Gastroesophageal sphincter (tissue), 3 donors: ENCODE data around the gene CBFA2T2.

ENCODE experiments used
- POLR2A ChIP-seq, 2 donors: fragments of 450-650 bp; IDR thresholded peaks; one replicate each; pipeline ENCODE4 v1.6.1; 2017; ENCODE audit warnings: antibody characterized with exemption in 2 of 2, mild to moderate bottlenecking in 2 of 2, moderate library complexity in 1 of 2
- POLR2AphosphoS5 ChIP-seq: sonication (generic); formaldehyde crosslinking; IDR thresholded peaks from one replicate; pipeline ENCODE4 v1.6.1; 2017; ENCODE audit warnings: antibody characterized with exemption
- TF ChIP-seq, protein P1 (sequence below), 4 experiments: fragments of 200-600 bp in 2 of 4; fragments of 450-650 bp in 2 of 4; sonication (generic) in 1 of 4; IDR thresholded peaks; one replicate each; pipeline ENCODE4 v1.5.1; 2017 to 2019; ENCODE audit warnings: antibody characterized with exemption in 4 of 4, mild to moderate bottlenecking in 2 of 4, moderate library complexity in 2 of 4

DNA sequence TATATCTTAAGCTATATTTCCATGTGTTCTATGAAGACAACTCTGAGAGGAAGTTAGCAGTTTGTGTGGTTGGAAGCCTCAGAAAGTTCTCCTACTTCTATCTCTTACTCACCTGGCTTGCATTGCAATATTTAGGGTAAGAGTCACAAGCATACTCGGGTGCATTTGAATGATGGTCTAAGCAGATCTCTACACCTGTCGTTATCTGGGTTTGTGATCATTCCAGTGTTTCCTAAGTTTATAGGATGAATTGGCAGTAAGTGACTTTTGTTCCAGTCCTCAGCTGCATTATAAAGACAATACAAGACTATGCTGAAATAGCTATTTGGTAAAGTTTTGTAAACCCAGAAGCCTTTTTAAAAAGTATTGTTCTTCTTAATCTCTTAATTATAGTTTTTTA, 36.9 kb downstream of the CBFA2T2 start:
- TF ChIP-seq, protein P1, sequence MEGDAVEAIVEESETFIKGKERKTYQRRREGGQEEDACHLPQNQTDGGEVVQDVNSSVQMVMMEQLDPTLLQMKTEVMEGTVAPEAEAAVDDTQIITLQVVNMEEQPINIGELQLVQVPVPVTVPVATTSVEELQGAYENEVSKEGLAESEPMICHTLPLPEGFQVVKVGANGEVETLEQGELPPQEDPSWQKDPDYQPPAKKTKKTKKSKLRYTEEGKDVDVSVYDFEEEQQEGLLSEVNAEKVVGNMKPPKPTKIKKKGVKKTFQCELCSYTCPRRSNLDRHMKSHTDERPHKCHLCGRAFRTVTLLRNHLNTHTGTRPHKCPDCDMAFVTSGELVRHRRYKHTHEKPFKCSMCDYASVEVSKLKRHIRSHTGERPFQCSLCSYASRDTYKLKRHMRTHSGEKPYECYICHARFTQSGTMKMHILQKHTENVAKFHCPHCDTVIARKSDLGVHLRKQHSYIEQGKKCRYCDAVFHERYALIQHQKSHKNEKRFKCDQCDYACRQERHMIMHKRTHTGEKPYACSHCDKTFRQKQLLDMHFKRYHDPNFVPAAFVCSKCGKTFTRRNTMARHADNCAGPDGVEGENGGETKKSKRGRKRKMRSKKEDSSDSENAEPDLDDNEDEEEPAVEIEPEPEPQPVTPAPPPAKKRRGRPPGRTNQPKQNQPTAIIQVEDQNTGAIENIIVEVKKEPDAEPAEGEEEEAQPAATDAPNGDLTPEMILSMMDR (IDR thresholded peaks at IDR 0.05), result no peak
- TF ChIP-seq POLR2AphosphoS5 (no peak), POLR2A (IDR thresholded peaks at IDR 0.05) (no peak)
